ENCODE measurements around the gene OR8U1.

Gene OR8U1

DNA sequence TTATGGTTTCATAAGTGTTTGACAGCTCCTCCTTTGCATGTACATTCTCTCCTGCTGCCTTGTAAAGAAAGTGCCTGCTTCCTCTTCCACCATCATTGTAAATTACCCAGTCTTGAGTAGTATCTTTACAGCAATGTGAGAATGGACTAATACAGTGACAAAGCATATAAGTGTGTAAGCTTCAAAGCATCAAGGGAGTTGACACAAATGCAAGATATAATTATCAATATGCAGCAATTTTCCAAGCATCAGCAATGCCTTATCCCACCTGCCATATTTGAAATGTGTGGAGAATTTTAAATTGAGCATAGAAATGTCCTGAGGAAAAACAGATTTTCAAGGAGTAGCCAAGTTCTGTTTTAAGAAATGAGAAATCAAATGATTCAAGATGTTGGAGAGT is 35.4 kb downstream of the OR8U1 start:
- no peak for TF ChIP-seq CTCF (IDR thresholded peaks at IDR 0.05; ENCODE audit: insufficient read depth, low read length, poor library complexity, severe bottlenecking)
- H3K36me3 ChIP-seq (ENCODE audit: control insufficient read depth, insufficient read depth, low read length), result no peaks in the 10 kb centered on the region
- DNase-seq (ENCODE audit: extremely low read depth, insufficient read length), result no peak
- H3K4me3 ChIP-seq (replicated peaks; ENCODE audit: low read depth, low read length), result no peak overlapping the region
- no peaks in the 10 kb centered on the region for H3K27me3 ChIP-seq (replicated peaks; ENCODE audit: control insufficient read depth, insufficient read depth, low read length)

DNA sequence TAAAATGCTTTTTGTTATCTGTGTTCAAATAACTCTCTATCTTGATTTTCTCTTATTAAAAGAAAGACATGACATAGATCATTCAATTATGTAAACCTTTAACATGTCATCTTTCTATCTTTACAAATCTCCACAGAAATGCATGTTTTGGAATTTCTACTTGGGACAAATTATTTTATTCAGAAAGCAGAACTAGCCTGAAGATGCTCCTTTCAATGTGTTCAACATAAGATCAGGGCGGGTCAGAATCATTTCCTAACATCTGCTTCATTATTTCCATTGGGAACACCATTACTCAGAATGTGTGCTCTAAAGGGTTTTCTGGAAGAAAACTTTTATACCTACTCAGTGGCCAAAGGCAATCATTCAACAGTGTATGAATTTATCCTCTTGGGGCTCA is 37.0 kb downstream of the OR8U1 start, which contains the start of gene OR5AL1:
Gene OR5AL1, plus strand, starts transcription at position 301 of the 400 bp plus-strand sequence.
- Histone ChIP-seq H3K36me3 (ENCODE audit: control insufficient read depth, insufficient read depth, low read length) (no peaks in the 10 kb centered on the region), H3K4me3 (replicated peaks; ENCODE audit: low read depth, low read length) (no peak within 1 kb of the TSS), H3K27me3 (replicated peaks; ENCODE audit: control insufficient read depth, insufficient read depth, low read length) (no peaks in the 10 kb centered on the region)
- TF ChIP-seq CTCF (IDR thresholded peaks at IDR 0.05; ENCODE audit: insufficient read depth, low read length, poor library complexity, severe bottlenecking), result no peak
- DNase-seq (ENCODE audit: extremely low read depth, insufficient read length), result no peak

Measured in GM06990 (cell line).